Cardiac muscle cell (in vitro differentiated cells and primary cell): ENCODE measurements around the gene GNG7. TPM values are rescaled to one million over a fixed set of nuclear protein-coding genes. Genes with fewer than 3 reads are reported as not detected.
"Not testable (repeated sequence)": the region's sequence is repeated elsewhere in the genome, so short reads cannot be mapped to it uniquely, and the experiment has no call there.

ENCODE experiments used
- DNase-seq, 2 donors: peaks; one replicate each; pipeline versions ENCODE4 v3.0.0 to v3.0.0-alpha.2; 2010 to 2017; ENCODE audit warnings: low read depth in 1 of 2, low spot score in 1 of 2
- H3K27ac ChIP-seq: fragments of 200-600 bp; sonication (generic); 2 replicates; pipeline ENCODE4 v1.5.1; 2016
- H3K27me3 ChIP-seq: fragments of 200-600 bp; sonication (generic); 2 replicates; pipeline ENCODE4 v1.6.0; 2016; ENCODE audit warnings: control low read depth
- H3K36me3 ChIP-seq: fragments of 200-600 bp; sonication (generic); 2 replicates; pipeline ENCODE4 v1.5.1; 2016; ENCODE audit warnings: control low read depth
- H3K4me1 ChIP-seq: fragments of 200-600 bp; sonication (generic); 2 replicates; pipeline ENCODE4 v1.8.1; 2017; ENCODE audit warnings: low read depth, mild to moderate bottlenecking, mixed run types
- H3K4me3 ChIP-seq: fragments of 200-600 bp; sonication (generic); 2 replicates; pipeline ENCODE4 v1.5.1; 2016; ENCODE audit warnings: mild to moderate bottlenecking
- H3K9me3 ChIP-seq: fragments of 200-600 bp; sonication (generic); 2 replicates; pipeline ENCODE4 v1.5.1; 2017; ENCODE audit warnings: low read depth, mild to moderate bottlenecking, control low read depth
- polyA plus RNA-seq: library from polyadenylated mRNA; unstranded; fragments of >200 nt; fragmentation: Nextera tagmentation; extraction: Ambion mirVana; gene quantifications from 2 replicates; pipeline ENCODE4 v1.2.1, GENCODE V29; 2016
- total RNA-seq: library from RNA; depleted of rRNA; stranded (reverse); fragments of >200 nt; gene quantifications from 2 replicates; pipeline ENCODE4 v1.2.3, GENCODE V29; 2016
- TF ChIP-seq, protein P1 (sequence below): IDR thresholded peaks from 2 replicates; pipeline ENCODE4 v1.5.1; 2012; ENCODE audit warnings: low read depth, mild to moderate bottlenecking, low read length

The GNG7 gene
- total and polyA plus RNA-seq, 2 experiments from 2014 or later = 20.4 to 24.8 TPM

- Histone ChIP-seq H3K27me3 (no peaks in the 10 kb centered on the region), H3K4me1 (peaks cover 10% of the 10 kb centered on the region), H3K27ac (no peak overlapping the region), H3K36me3 (no peaks in the 10 kb centered on the region), H3K9me3 (no peaks in the 10 kb centered on the region), H3K4me3 (no peak overlapping the region)
- no peak for DNase-seq
- TF ChIP-seq, protein P1, sequence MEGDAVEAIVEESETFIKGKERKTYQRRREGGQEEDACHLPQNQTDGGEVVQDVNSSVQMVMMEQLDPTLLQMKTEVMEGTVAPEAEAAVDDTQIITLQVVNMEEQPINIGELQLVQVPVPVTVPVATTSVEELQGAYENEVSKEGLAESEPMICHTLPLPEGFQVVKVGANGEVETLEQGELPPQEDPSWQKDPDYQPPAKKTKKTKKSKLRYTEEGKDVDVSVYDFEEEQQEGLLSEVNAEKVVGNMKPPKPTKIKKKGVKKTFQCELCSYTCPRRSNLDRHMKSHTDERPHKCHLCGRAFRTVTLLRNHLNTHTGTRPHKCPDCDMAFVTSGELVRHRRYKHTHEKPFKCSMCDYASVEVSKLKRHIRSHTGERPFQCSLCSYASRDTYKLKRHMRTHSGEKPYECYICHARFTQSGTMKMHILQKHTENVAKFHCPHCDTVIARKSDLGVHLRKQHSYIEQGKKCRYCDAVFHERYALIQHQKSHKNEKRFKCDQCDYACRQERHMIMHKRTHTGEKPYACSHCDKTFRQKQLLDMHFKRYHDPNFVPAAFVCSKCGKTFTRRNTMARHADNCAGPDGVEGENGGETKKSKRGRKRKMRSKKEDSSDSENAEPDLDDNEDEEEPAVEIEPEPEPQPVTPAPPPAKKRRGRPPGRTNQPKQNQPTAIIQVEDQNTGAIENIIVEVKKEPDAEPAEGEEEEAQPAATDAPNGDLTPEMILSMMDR = no peak
These were observed 42.5 kb downstream of the GNG7 start for GRCh38 chr19:2659856-2660432.

- no peak for DNase-seq
- Histone ChIP-seq H3K27me3 (no peaks in the 10 kb centered on the region), H3K36me3 (no peaks in the 10 kb centered on the region), H3K4me1 (peaks cover 5% of the 10 kb centered on the region), H3K27ac (no peak overlapping the region), H3K9me3 (no peaks in the 10 kb centered on the region), H3K4me3 (no peak overlapping the region)
- TF ChIP-seq, protein P1 = no peak
These were observed 46.0 kb downstream of the GNG7 start for GRCh38 chr19:2656533-2656932.

DNA sequence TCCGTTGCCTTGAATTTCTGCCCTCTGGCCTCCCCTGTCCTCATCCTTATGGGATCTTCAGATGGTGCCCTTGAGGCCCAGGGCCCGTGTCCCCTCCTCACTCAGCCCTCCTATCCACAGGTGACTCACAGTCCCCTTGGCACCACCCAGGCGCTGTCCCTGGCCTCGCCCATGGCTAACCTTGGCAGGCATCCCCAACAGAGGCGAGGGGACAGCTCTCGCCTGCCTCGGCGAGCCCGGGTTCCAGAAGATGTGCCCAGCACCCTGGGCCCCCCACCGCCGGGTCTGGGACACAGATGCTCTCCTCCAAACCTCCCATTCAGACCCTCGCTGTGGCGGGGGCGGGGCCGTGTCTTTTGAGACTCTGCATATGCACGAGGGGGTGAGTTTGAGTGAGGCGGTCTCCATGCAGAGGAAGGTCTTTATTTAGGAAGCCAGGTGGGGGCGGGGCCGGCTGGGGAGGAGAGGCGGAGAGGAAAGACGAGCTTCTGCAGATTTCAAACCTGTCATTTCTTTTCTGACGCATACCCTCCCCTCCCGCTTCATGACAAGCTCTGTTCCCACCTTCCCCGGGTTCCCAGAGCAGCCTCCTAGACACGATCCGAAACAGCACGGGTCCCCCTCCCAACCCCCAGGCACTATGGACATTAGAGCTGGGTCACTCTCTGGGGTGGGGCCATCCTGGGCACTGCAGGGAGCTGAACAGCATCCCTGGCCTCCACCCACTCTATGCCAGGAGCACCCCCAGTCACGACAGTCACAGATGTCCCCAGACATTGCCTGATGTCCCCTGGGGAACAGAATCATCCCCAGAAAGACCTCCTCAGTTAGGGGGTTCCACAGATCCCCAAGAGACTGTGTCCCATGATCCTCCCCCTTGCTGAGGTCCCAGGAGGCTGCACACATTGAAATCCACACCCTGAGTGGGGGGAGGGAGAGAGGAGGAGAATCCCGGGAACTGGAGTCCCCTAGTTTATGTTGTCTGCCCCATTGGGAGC, 48.5 kb downstream of the GNG7 start:
- no peak for DNase-seq
- H3K9me3 ChIP-seq = no peaks in the 10 kb centered on the region
- H3K27ac ChIP-seq = no peak overlapping the region
- H3K4me1 ChIP-seq = peaks cover 5% of the 10 kb centered on the region
- no peak overlapping the region for H3K4me3 ChIP-seq
- H3K27me3 ChIP-seq = no peaks in the 10 kb centered on the region
- H3K36me3 ChIP-seq = no peaks in the 10 kb centered on the region
- TF ChIP-seq, protein P1 = no peak

DNA sequence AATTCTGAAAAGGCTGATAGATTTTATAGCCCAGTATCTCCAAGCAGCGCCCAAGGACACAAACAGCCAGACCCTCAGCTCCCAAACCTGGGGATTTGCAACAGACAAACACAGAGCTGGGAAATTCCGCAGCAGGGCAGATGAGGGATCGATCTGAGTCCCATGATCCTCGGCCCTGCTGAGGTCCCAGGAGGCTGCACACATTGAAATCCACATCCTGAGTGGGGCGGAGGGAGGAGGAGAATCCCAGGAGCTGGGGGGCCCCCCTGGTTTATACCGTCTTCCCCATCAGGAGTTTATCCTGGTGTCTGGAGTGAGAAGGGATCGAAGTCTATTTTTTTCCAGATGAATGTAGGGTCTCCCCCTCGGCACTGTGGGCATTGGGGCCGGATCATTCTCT, 49.3 kb downstream of the GNG7 start:
- TF ChIP-seq, protein P1 = no peak
- H3K4me1 ChIP-seq = peaks cover 5% of the 10 kb centered on the region
- DNase-seq = no peak
- H3K27me3 ChIP-seq = no peaks in the 10 kb centered on the region
- no peaks in the 10 kb centered on the region for H3K9me3 ChIP-seq
- no peak overlapping the region for H3K27ac ChIP-seq
- no peak overlapping the region for H3K4me3 ChIP-seq
- H3K36me3 ChIP-seq = no peaks in the 10 kb centered on the region

- Histone ChIP-seq H3K27me3 (no peaks in the 10 kb centered on the region), H3K27ac (no peak overlapping the region), H3K36me3 (no peaks in the 10 kb centered on the region), H3K9me3 (no peaks in the 10 kb centered on the region), H3K4me3 (no peak overlapping the region), H3K4me1 (peaks cover 5% of the 10 kb centered on the region)
- DNase-seq = no peak
- TF ChIP-seq, protein P1 = no peak
These were observed 49.9 kb downstream of the GNG7 start for GRCh38 chr19:2652504-2653099.

GRCh38 chr19:2651002-2651733, 51.3 kb downstream of the GNG7 start:
- DNase-seq, H3K9me3 ChIP-seq, H3K4me1 ChIP-seq, H3K4me3 ChIP-seq, H3K27ac ChIP-seq, H3K36me3 ChIP-seq, H3K27me3 ChIP-seq: not testable (repeated sequence)
